PC-9 (cell line): Measurements from ENCODE around the gene CD14. TPM values are rescaled to one million over a fixed set of nuclear protein-coding genes. Genes with fewer than 3 reads are reported as not detected.
"Not testable (repeated sequence)": the region's sequence is repeated elsewhere in the genome, so short reads cannot be mapped to it uniquely, and the experiment has no call there.

Experiments
- BruUV-seq: library from RNA; stranded (reverse); fragments of 400-500 nt; replicated peaks from 2 replicates; lab custom pipeline; 2021; lab: Mats Ljungman, UMichigan
- CTCF ChIA-PET: fragments of 300-600 bp; sonication (Branson Sonifier 250); formaldehyde crosslinking; loops from one replicate; lab custom pipeline; 2022; ENCODE audit warnings: antibody characterized with exemption; lab: Charles Lee
- POLR2A ChIA-PET: fragments of 300-600 bp; sonication (Branson Sonifier 250); formaldehyde crosslinking; loops from one replicate; lab custom pipeline; 2022; ENCODE audit warnings: antibody characterized with exemption; ENCODE audit not compliant: unreplicated experiment; lab: Charles Lee
- DNase-seq, 2 experiments: peaks; one replicate each; pipeline versions ENCODE4 v3.0.0 to v3.0.0-alpha.2; 2015 to 2022; ENCODE audit warnings: mixed read lengths in 1 of 2
- H2AFZ ChIP-seq: fragments of 200-600 bp; sonication (generic); 2 replicates; pipeline ENCODE4 v1.8.1; 2017; ENCODE audit warnings: antibody characterized with exemption
- H3F3A ChIP-seq: fragments of 200-600 bp; sonication (generic); 2 replicates; pipeline ENCODE4 v1.8.1; 2017; ENCODE audit warnings: antibody characterized with exemption, mild to moderate bottlenecking, low read depth; ENCODE audit not compliant: insufficient read depth
- H3K27ac ChIP-seq: fragments of 200-600 bp; sonication (generic); 2 replicates; pipeline ENCODE4 v1.6.1; 2016; ENCODE audit warnings: mixed run types
- H3K27me3 ChIP-seq: fragments of 200-600 bp; sonication (generic); 2 replicates; pipeline ENCODE4 v1.6.1; 2016; ENCODE audit warnings: low read depth, mixed run types; ENCODE audit not compliant: insufficient read depth
- H3K36me3 ChIP-seq: fragments of 200-600 bp; sonication (generic); 2 replicates; pipeline ENCODE4 v1.6.1; 2016; ENCODE audit warnings: low read depth, mixed run types
- H3K4me1 ChIP-seq: fragments of 200-600 bp; sonication (generic); replicated peaks from 2 replicates; pipeline ENCODE4 v1.6.1; 2016; ENCODE audit warnings: mixed run types; ENCODE audit not compliant: insufficient read depth
- H3K4me2 ChIP-seq: fragments of 200-600 bp; sonication (generic); 2 replicates; pipeline ENCODE4 v1.6.1; 2017; ENCODE audit warnings: mixed run types
- H3K4me3 ChIP-seq: fragments of 200-600 bp; sonication (generic); 2 replicates; pipeline ENCODE4 v1.6.1; 2016; ENCODE audit warnings: mixed run types
- H3K79me2 ChIP-seq: fragments of 200-600 bp; sonication (generic); 2 replicates; pipeline ENCODE4 v1.6.1; 2017; ENCODE audit warnings: low read depth, mixed run types
- H3K9me2 ChIP-seq: fragments of 200-600 bp; sonication (generic); 2 replicates; pipeline ENCODE4 v1.8.1; 2017; ENCODE audit warnings: mild to moderate bottlenecking; ENCODE audit not compliant: insufficient read depth
- H3K9me3 ChIP-seq: fragments of 200-600 bp; sonication (generic); 2 replicates; pipeline ENCODE4 v1.8.1; 2016; ENCODE audit warnings: low read depth; ENCODE audit not compliant: insufficient read depth
- H4K20me1 ChIP-seq: fragments of 200-600 bp; sonication (generic); 2 replicates; pipeline ENCODE4 v1.8.1; 2017; ENCODE audit not compliant: insufficient read depth
- CTCF ChIP-seq: fragments of 200-600 bp; sonication (generic); conservative IDR thresholded peaks from 2 replicates; pipeline ENCODE4 v1.6.1; 2017; ENCODE audit warnings: mixed run types, antibody characterized with exemption, mild to moderate bottlenecking, moderate library complexity
- EZH2 ChIP-seq: fragments of 200-600 bp; sonication (generic); IDR thresholded peaks from 2 replicates; pipeline ENCODE4 v1.8.0; 2017; ENCODE audit warnings: antibody characterized with exemption, low read depth
- intact Hi-C: fragments of 100-400 bp; cut with micrococcal nuclease; formaldehyde crosslinking; loops from one replicate; pipeline ENCODE4 v1.10.0; 2022; ENCODE audit not compliant: unreplicated experiment
- total RNA-seq: library from RNA; stranded (reverse); gene quantifications from 2 replicates; pipeline ENCODE4 v1.2.3, GENCODE V29; 2021

Gene CD14
- total RNA-seq, 1 experiment from 2014 or later: 0.81 TPM

- no peaks in the 10 kb centered on the region for H3K9me3 ChIP-seq
- no peak overlapping the region for H3K4me3 ChIP-seq
- peaks cover 3% of the 10 kb centered on the region; the same call in 1 of the 2 replicates for H3F3A ChIP-seq
- H2AFZ ChIP-seq: no peak overlapping the region
- no peaks in the 10 kb centered on the region for H4K20me1 ChIP-seq
- ChIA-PET POLR2A (no interaction called here), CTCF (no interaction called here)
- H3K4me2 ChIP-seq: no peak overlapping the region
- intact Hi-C loops: no loop called here
- H3K27ac ChIP-seq: no peak overlapping the region
- H3K79me2 ChIP-seq: peaks cover 3% of the 10 kb centered on the region
- no peaks in the 10 kb centered on the region for H3K4me1 ChIP-seq
- no peaks in the 10 kb centered on the region for H3K9me2 ChIP-seq
- DNase-seq: no peak
- BruUV-seq: no TSS peak
- H3K27me3 ChIP-seq: no peaks in the 10 kb centered on the region
- TF ChIP-seq EZH2 (no peak), CTCF (no peak)
- peaks cover 23% of the 10 kb centered on the region; the same call in 1 of the 2 replicates for H3K36me3 ChIP-seq
These were observed 39.6 kb upstream of the CD14 start for GRCh38 chr5:140672455-140673186.

- BruUV-seq: no TSS peak
- ChIA-PET POLR2A (no interaction called here), CTCF (no interaction called here)
- Histone ChIP-seq H3K79me2 (peaks cover 13% of the 10 kb centered on the region), H3K4me3 (no peak overlapping the region), H3K9me2 (no peaks in the 10 kb centered on the region), H3K27ac (no peak overlapping the region), H3K4me1 (peaks cover 4% of the 10 kb centered on the region; the same call in 1 of the 2 replicates), H3F3A (peaks cover 3% of the 10 kb centered on the region; the same call in 1 of the 2 replicates), H3K9me3 (no peaks in the 10 kb centered on the region), H3K4me2 (no peak overlapping the region), H4K20me1 (no peaks in the 10 kb centered on the region), H3K27me3 (no peaks in the 10 kb centered on the region), H3K36me3 (peaks cover 25% of the 10 kb centered on the region; the same call in 1 of the 2 replicates), H2AFZ (no peak overlapping the region)
- intact Hi-C loops: no loop called here
- TF ChIP-seq CTCF (no peak), EZH2 (no peak)
- DNase-seq: no peak
These were observed 38.6 kb upstream of the CD14 start for GRCh38 chr5:140671472-140672125.

DNA sequence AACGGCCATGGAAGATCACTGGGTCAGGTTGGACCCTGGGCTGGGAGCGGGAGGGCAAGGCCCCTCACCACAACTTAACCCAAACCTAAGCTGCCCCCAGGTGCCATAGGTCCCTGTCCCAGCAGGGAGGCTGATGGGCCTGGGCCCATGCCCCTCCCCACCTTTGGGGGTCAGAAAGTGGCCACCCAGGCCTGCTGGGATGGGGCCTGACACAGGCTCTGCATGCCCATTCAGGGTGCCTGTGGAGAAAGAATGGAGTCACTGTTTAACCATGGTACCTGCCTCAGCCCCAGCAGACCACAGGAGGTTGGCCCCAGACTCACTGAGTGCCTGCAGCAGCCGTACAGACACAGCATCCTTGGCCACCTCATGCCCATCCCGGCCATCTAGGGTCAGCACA, 38.1 kb upstream of the CD14 start:
- H4K20me1 ChIP-seq, H3K9me3 ChIP-seq, H3F3A ChIP-seq, CTCF ChIA-PET, POLR2A ChIA-PET, H3K4me1 ChIP-seq, H3K27me3 ChIP-seq, BruUV-seq, DNase-seq, H3K4me3 ChIP-seq, H2AFZ ChIP-seq, H3K9me2 ChIP-seq, H3K27ac ChIP-seq, H3K4me2 ChIP-seq, intact Hi-C loops: not testable (repeated sequence)
- H3K79me2 ChIP-seq: peaks cover 19% of the 10 kb centered on the region
- H3K36me3 ChIP-seq: peaks cover 25% of the 10 kb centered on the region; the same call in 1 of the 2 replicates
